ENCODE results near the gene NFIA.
A peak's percentile ranks its signal among the peaks of the same experiment; 100 is the strongest.

The NFIA gene

DNA sequence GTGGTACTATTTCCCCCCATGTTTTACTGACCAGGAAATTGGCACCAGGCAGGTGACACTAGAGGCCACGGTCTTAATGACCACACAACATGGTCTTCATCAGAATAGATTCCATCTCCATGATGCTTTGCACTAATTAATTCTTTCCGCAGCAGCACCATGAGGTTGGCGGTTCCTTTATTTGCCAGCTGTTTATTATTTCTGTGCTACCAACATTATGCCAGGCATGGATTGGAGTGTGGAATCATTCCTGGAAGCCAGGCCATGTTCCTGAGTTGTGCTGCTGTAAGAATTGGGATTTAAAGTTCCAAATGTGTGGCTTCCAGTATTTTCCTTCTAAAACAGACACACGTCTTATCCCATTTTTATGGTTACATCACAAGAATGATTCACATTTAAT lies 107.8 kb downstream of the NFIA start:
- no peak for DNase-seq

DNA sequence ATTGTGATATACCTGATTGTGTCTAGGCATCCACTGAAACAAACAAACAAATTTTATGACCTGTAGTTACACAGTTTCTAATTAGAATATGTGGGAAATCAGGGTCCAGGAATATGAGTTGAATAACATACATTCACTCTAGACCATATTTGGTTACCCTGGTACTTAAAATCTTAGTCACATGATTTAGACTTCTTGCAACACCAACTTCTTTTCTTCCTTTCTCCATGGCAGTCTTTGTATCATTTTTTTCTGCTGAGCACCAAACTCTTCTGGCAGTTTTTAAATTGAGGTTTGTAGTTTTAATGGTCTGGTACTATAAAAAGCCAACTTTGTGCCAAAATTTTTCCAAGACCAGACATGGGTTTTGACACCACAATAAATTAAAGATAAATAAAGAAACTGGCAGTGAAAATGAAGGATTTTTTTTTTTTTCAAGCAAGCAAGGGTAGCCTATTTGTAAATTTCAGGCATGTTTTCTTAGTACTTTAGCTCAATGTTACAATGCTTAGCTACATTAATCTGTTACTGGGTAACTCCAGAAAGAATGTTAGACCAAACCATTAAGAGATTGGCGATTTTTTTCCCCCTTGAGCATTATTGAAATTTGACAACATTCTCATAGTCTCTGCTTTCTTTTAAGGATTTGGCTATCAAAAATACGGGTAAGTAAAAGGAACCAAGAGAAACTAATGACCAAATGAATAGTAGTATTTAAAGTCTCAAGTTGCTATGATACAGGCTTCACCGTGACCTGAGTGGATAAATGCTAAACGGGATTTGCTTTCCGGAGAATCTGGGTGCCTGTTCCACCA lies 108.5 kb downstream of the NFIA start:
- no peak for DNase-seq

DNA sequence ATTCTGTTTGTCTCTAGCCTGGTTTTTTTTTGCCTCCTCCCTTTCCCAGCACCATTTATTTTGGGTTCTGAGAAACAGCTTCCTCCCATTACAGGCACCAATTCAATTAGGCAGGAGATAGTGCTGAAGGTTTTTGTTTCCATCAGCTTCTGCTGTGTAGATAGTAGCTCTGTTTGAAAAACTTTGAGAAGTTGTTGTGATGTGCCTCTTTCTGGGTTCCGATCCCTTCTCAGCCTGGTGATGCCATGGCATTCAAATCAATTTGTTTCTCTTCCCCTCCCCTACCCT lies 109.0 kb downstream of the NFIA start:
- no peak for DNase-seq

DNA sequence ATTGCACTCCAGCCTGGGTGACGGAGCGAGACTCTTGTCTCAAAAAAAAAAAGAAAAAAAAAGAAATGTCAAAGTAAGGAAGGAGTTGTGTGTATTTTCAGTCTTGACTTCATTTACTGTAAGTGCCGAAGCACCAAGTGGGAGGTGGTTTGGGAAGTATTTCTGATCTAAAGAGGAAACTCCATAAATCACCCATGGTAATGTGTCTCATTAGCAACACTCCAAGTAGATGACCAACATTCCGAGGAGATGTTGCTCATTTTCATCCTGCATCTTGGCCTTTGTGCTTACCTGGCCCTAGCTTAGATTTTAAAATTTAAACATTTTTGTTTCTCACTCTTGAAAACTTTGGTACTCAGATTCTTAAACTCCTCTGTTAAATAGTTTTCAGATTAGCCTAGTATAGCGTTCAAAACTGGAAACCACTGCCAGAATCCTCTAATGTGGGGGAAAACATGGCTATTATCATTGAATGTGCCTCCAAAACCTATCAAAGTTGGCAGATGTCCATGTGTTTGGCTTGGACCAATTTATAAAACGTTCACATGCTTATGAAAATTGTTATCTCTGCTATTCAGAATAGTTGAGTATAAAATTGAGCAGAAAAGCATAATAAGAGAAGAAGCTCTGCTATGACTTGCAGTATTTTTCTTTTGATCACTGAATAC lies 110.4 kb downstream of the NFIA start:
- DNase-seq: no peak

DNA sequence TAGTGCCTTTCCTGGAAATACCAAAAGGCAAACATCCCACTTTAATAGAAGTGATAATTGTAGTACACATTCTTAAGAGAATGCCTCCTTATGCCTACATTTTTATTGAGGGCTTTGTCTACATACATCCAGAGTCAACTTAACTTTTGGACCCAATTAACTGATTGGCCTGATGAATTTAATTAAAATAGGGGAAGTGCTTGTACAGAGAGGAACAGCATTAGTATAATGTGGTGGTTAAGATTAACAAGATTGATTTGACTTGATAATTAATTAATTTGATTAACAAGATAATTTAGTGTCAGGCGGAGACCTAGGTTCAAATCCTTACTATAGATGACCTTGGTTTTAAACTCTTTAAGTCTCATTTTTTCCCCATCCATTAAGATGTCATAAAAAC lies 111.4 kb downstream of the NFIA start:
- DNase-seq: no peak

DNA sequence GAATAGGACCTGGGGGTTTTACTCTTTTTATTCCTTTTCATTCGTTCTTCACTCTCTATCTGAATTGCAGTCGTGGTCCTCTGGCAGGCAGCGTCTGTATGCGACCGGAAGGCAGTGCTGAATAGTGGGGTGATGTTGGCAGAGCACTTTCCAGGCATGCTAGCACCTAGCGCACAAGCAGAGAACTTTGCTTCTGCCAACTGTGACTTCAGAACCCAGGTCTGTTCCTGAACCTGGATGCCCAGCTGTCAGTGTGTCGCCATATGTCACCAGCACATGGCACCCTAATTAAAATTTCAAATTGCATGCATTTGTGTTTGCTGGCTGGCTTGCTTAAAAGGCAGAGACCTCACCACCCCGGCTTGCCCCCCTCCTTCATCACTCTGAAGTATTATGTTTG lies 116.2 kb downstream of the NFIA start:
- DNase-seq: no peak

DNA sequence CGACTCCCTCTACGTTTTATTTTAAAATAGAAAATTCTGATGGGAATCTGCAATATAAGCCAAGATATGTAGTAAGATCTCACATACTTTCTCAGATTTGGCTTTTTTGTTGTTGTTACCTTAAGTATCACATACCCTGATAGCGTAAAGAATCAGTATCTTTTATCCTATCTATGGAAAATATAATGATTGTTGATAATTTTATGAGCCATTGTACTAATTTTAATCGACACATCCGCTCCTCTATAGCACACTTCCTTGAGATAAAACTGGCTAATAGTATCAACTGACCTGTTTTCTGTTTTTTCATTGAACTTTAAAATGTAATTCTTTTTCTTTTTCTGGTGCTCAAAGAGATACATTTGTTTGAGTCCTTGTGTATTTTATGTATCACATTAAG lies 118.7 kb downstream of the NFIA start:
- no peak for DNase-seq

DNA sequence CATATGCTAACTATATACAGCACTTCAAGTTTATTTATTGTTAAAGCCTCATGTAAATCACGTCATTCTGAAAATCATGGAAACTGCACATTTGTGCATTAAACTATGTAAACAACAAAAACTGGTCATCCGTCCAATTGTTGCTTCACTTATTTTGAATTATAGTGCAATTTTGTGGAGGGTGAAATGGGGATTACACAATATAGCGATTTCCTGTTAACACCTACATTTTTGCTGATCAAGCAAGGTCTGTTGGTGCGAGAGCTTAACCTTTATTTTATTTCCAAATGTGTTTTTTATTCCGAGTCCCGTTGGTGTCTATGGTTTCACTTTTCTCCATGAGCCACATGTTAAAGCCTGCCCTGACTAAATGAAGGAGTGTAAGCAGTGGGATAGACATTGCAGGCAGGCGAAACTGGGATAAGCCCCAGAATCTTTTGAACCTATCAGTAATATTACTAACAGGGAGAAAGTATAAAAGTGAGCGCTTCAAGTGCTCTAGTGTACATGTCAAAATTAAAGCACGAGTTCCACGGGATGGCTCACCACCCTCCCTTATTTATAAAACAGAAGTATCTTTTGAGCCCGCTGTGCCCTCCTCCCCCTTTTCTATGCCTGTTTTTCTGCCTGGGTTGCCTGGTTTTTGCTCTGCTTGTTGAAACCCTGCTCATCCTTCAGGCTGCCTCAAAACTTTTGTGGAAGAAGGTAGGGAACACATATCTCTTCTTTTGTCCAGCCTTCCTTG lies 120.7 kb downstream of the NFIA start:
- DNase-seq: no peak

DNA sequence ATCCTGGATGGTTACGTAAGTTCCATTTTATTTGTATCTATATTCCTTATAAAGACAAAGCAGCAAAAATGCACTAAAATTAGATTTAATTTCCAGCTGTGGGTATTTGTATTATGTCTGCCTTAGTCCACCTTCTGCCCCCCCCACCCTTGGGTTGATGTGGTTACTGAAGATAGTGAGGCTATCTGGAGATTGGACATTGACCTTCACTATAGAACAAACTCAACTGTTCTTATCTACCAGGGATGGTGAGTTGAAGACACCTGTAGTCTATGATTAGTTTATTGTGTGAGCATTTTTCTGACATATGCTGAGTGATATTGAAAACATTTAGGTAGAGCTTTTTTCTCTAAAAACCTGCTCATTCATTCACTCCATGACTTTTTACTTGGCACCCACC lies 122.2 kb downstream of the NFIA start:
- no peak for DNase-seq

DNA sequence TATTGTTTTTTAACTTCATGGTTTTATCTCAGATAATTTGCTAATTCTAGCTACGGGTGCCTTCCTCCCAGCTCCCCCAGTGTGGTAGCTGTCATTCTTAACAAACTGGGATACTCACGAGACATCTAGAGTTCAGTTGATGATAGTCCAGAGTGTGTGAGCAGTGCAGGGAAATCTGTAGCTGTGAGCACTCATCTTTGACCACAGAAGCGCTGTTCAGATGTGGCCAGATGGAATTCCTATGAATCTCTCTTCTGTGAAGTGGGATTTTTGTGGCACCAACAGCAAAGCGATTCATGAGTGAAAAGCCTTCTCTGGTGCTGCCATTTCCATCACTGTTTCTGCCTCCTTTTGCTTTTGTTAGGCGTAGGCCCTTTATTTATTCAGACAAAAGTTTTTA lies 125.1 kb downstream of the NFIA start:
- DNase-seq: no peak

DNA sequence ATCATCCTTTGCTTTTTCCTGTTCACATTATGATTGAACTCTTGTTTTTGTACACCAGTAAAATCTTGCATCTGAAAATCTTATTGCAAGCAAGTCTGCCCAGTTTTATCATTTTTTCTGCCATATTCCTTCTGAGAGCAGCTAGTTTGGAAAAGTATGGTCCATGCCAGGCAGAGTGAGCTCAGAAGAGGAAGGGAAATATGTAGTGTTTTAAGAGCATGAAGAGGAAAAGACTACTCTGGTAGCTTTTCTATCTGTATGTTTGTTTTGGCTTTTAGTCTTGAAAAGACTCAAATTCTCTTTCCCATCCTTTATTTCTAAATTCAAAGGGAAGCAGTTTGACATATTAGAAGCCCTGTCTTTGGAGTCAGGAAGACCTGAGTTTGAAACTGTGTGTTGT lies 125.8 kb downstream of the NFIA start:
- DNase-seq: no peak

DNA sequence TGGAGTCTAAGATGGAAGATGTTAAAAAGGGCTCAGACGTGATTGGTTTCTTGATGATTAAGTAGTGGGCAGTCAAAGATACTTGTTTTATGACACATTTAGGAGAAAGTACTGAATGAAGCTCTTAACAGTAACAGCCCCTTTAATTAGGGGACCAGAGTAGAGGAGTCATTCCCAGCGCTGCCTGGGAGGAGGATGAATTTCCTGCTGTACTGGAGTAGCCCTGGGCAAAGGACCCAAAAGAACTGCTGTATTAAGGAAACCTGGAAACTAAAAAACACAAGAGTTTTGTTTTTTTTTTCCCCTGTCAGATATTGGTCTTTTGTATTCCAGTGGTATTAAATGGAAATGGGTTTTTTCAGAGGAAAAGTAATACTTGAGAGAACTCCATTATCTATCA lies 126.5 kb downstream of the NFIA start:
- DNase-seq: no peak

DNA sequence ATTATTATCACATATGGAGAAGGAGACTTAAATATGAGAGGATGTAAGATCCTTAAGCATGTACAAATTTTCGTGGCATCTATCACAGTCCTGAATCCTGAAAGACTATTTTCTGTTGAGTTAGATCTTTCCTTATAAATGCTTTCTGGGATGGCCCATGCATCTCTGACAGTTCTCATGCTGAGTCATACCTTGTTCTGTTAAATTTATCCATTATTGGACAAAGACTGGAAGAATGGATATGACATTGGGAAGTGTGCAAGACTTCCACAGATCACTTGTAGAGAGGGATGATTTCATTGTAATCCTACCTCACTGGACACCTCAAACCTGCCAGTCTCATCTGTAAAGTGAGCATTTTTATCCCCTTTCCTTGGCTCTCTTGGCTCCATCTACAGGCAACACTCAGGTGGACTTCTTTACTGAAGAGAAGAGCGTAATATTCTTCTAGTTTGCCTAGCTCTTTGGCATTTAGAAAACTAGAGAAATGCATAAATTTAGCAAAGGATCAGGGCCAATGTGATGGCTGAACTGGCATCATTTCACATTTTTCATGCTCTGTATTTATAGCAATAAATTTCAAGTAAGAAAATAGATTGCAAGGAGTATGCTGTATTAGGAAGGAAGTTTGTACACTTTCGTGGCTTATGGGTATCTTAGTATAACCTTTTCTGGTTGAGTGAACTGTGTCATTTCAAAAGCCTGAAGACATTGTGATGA lies 128.2 kb downstream of the NFIA start:
- no peak for DNase-seq

DNA sequence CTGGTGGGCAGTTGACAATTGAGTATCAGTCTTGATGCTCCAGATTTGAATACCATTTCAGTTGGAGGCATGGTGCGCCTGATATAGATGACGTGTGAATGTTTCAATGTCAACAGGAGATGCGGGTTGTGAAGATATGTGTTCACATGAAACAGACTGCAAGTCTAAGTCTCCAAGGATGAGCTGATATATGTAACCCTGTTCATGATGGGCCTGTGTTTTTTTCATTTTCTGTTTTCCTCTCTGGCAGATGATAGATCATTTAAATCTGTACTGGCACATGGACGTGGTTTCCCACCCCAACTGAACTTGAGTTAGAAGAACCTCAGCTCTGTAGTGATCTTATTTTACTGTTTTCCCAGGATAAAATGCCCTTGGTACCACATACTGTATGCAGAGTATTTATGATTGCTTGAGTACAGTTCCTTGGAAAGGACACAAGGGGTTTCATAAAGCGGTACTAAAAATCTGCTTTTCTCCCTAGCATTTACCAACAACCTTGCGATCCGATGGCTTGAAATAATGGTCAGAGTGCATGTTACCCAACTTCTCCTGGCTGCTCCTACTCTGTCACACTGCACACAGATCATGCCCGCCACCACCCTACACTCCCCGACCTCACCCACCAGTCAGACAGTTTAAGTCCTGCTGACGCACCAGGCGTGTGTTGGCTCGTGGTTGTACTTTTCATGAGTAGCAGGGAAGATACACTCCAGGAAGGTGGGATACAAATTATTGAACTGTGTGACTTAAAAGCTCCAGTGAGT lies 131.1 kb downstream of the NFIA start:
- no peak for DNase-seq

DNA sequence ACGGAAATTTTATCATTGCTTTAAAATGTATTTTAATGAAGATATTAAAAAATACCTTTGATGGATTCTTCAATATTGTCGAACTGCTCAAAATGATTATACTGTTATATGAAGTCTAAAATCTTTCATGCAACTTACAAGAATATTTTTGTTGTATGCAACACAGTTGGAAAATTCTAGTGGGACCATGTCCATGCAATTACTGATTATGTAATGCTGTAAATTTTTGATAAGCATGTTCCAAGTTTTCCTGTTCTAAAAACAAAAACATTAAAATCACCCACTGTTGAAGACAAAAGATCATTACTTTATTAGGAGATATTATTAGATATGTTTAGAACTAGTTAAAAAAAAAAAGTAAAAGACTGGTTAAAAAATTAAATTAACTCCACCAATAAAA lies 132.8 kb downstream of the NFIA start:
- DNase-seq: no peak

DNA sequence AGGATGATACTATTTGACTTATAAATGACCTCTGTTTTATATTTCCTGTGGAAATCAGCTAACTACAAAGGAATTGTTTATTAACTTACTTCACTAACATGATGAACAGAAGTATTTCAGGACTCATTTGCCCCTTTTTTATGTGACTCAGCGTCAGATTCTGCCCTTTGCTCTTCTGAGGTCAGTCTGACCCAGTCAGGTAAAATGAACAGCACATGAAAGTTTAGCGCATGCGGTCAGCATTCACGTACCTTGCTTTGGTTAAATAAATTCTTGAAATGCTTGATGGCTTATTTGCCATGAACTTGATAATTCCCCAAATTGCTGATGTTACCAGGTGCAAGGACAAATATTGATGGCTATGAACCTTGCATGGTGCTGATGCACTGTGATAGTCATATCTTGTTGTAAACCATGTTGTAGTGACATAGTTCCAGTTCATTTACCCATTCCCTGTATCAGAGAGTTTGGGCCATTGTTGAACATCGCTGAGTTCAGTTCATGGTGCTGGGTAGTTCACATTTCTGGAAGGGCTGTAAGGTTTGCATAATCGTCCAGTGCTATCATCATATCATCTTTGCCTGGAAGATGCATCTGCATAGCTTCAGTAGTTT lies 133.4 kb downstream of the NFIA start:
- DNase-seq: no peak

DNA sequence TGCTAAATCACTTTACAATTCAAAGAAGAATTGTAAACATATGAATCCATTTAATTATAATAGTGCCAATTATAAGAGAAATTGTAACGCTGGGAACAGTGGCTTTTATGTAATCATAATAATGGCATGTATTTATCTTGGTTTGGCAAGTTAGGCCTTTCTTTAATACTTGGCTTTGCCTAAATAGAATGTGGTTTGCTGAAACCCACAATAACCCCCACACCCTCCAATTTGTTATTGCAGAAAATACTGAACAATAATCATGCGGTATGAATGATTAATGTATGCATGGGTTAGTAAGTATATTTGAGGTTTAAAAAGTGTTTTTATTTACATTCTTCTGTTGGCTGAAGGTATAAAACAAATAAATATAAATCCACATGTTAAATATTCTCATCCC lies 138.2 kb downstream of the NFIA start:
- peak; percentile 19 for DNase-seq

DNA sequence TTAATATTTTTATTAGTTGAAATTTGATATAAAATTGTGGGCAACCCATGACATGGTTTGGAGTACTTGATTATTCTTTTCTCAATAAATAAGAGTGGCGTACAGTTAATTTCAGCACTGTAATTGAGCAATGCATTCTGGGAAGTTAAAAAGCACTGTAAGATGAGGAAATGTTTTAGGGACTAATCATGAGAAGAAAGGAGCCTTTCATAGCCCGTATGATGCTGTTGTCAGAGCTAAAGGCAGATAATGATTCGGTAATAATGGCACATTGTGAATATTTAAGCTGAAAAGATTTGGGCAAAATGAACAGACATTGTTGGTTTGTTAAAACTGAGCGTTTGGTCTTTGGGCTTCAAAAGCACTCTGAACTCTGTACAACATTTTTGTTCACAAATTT lies 139.3 kb downstream of the NFIA start:
- peak; percentile 60 for DNase-seq

DNA sequence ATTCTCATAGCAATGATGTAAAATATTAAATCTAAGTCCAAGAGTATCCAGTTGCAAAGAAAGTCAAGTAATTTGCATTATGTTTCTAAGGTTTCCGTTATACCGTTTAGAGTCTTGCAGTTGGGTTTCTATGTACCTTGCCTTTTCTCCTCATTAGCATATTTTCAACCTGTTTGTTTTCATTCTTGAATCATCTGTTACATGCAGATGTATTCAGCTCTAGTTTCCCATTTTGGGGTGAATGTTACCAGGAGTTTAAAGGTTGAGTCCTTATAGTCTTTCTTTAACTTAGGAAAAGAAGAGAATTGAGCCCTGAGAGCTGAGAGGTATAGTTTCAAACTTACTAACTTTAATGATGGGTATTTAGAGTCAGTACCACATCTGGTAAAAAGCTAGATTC lies 139.9 kb downstream of the NFIA start:
- DNase-seq: no peak

DNA sequence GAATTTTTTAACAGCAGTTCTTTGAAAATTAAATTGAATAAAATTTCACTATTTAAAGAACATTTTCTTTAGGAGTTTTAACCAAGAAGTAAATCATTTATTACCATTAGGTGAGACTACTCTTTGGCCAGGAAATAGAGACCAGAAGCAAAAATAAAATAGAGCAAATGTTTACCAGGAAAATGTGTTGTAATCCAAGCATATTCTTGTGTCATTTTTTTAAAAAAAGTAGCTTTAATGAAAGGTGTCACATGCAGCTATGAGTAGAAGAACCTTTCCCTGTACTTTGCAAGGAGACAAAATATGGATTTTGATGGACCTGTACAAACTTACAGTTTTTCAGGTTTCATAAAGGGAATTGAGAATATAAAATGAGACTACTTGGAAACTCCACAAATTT lies 140.8 kb downstream of the NFIA start:
- no peak for DNase-seq

DNA sequence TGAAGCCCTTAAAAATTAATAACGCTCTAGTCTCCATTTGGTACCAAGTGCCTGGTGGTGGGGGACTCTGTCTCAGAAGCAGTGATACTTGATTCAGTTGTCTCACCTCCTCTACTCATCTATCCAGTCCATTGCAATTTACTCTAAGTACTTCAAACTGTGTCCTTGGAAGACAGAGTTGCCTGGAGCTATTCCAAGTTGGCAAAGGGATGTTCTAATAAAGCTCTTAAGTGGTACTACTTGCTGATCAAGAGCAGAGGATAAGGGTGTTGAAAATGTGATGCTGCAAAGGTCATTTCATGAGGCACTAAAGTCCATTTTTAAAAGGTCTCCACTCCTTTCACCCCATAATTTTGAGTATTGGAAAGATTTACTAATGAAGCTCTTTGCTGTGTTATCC lies 142.2 kb downstream of the NFIA start:
- no peak for DNase-seq

DNA sequence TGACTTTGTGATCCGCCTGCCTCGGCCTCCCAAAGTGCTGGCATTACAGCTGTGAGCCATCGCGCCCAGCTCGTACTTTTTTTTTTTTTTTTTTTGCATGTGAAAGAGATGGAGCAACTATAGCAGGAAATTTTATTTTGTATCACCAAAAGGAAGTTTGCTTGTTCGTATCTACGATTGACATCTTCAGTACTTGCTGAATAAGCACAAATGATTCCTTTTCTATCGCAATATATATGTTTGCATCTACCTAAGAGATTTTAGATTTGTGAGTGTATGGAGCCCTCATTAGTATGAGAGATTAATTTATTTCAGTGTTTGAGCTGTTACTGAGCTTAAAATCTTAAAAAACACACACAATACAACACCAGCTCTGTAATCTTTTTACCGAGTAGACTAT lies 143.1 kb downstream of the NFIA start:
- no peak for DNase-seq
